AG04450 (cell line): Measurements from ENCODE around the gene GPRIN3. TPM values are rescaled to one million over a fixed set of nuclear protein-coding genes. Genes with fewer than 3 reads are reported as not detected.

Experiments
- CTCF ChIA-PET: fragments of 300-600, 350-600 bp; formaldehyde crosslinking; extraction: SDS; loops from one replicate; lab custom pipeline; 2022; ENCODE audit warnings: antibody characterized with exemption, inconsistent platforms; lab: Charles Lee
- POLR2A ChIA-PET: fragments of 350-600 bp; formaldehyde crosslinking; extraction: SDS; loops from one replicate; lab custom pipeline; 2021; ENCODE audit warnings: antibody characterized with exemption, inconsistent platforms; lab: Yijun Ruan, JAX
- DNase-seq: peaks from one replicate; pipeline ENCODE4 v3.0.0-alpha.2; 2011; ENCODE audit warnings: low read depth, low spot score
- H3K27ac ChIP-seq: one replicate; pipeline ENCODE4 v1.5.1; 2012; ENCODE audit warnings: low read depth, low read length, control low read depth
- H3K27me3 ChIP-seq: one replicate; pipeline ENCODE4 v1.6.0; 2012; ENCODE audit warnings: low read length; ENCODE audit not compliant: control insufficient read depth, insufficient read depth
- H3K4me3 ChIP-seq: 2 replicates; pipeline ENCODE4 v1.5.1; 2011; ENCODE audit warnings: mild to moderate bottlenecking, low read depth, low read length, control low read depth
- H3K9me3 ChIP-seq: 2 replicates; pipeline ENCODE4 v1.5.1; 2012; ENCODE audit warnings: low read length; ENCODE audit not compliant: control insufficient read depth, insufficient read depth
- polyA plus RNA-seq: library from polyadenylated mRNA; depleted of rRNA; stranded (reverse); fragments of >200 nt; gene quantifications from 2 replicates; pipeline ENCODE4 v1.2.3, GENCODE V29; 2011
- TF ChIP-seq, protein P1 (sequence below): IDR thresholded peaks from 2 replicates; pipeline ENCODE4 v1.5.1; 2011; ENCODE audit warnings: low read depth, low read length, control low read depth, inconsistent platforms

Gene GPRIN3
- polyA plus RNA-seq, 1 experiment = 0.01 TPM

DNA sequence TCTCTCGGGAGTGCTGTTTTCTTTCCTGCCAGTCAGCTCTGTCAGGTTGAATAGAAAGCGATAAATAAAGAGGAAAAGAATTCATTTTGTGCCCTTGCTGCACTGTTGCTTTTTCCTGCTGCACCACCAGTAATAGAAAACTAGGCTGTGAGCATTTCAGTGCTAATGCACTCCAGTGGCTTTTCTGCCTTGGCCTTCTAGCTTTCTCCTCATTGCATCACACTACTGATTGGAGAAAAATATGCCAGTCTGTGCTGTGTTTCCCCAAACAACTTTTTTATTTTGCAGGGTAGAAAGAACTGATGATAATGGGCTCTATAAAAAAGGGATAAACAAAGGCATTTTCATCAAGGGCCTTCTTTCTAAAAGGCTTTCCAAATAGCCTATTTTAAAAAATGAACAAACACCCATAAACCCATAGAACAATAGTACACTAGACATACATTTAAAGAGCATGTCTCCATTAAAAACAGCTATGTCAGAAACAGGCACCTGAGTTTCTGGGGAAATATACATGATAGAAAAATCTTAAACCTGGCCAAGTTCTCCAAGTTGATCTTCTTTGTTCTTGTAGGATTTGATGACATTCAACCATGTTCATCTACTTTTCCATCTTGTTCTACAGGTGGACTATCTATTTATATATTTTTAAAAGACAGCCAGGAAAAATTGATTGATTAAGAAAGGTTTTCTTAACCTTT, 86.3 kb downstream of the GPRIN3 start:
- H3K27ac ChIP-seq = no peak overlapping the region
- H3K27me3 ChIP-seq = no peaks in the 10 kb centered on the region
- no peak for DNase-seq
- ChIA-PET POLR2A (no interaction called here), CTCF (no interaction called here)
- H3K4me3 ChIP-seq = no peak overlapping the region
- TF ChIP-seq, protein P1, sequence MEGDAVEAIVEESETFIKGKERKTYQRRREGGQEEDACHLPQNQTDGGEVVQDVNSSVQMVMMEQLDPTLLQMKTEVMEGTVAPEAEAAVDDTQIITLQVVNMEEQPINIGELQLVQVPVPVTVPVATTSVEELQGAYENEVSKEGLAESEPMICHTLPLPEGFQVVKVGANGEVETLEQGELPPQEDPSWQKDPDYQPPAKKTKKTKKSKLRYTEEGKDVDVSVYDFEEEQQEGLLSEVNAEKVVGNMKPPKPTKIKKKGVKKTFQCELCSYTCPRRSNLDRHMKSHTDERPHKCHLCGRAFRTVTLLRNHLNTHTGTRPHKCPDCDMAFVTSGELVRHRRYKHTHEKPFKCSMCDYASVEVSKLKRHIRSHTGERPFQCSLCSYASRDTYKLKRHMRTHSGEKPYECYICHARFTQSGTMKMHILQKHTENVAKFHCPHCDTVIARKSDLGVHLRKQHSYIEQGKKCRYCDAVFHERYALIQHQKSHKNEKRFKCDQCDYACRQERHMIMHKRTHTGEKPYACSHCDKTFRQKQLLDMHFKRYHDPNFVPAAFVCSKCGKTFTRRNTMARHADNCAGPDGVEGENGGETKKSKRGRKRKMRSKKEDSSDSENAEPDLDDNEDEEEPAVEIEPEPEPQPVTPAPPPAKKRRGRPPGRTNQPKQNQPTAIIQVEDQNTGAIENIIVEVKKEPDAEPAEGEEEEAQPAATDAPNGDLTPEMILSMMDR = no peak
- H3K9me3 ChIP-seq = no peaks in the 10 kb centered on the region

DNA sequence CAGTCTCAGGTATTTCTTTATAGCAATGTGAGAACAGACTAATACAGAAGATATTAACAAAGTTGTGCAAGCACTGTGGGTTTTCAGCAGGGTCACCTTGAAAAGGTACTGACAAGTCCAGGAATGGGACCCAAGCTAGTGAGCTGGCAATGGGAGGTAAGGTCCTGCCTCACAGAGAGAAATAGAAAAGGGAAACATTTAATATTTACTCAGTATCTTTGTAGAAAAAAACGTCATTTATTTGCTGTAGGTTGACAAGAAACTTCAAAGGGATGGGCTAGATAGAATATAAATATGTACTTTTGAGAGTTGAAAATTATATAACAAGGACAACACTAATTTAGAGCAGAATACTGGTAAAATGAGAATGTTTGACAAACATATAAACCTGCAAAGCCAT, 89.0 kb downstream of the GPRIN3 start:
- CTCF ChIA-PET = no interaction called here
- POLR2A ChIA-PET = no interaction called here

DNA sequence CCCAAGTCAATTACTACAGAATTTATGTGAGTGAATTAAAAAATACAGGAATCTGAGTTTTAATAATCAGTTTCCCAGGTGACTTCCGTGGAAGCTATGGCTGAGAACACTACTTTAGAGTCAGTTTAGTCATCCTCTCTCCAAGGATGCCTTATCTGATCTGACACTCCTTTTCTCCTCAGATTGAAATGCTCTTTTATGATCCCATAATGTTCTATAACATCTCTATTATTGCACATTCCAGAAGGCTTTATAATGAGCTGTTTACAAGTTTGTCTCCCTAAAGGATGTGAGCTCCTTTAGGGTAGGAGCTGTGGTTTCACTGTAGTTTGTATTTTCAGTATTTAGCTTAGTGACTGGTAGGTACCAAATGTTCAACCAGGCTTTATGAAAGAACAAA, 90.0 kb downstream of the GPRIN3 start:
- H3K9me3 ChIP-seq = no peaks in the 10 kb centered on the region
- no peak overlapping the region for H3K27ac ChIP-seq
- ChIA-PET CTCF (interaction anchor here (1.4 kb wide), 1 partner anchor 8 kb away, joined by 7 read pairs; no protein-coding TSS in a partner anchor), POLR2A (no interaction called here)
- no peak overlapping the region for H3K4me3 ChIP-seq
- TF ChIP-seq, protein P1 = no peak
- no peak for DNase-seq
- H3K27me3 ChIP-seq = peaks cover 2% of the 10 kb centered on the region

More for the DNA sequence above, 89.0 kb downstream of the GPRIN3 start:
- H3K9me3 ChIP-seq = no peaks in the 10 kb centered on the region
- H3K4me3 ChIP-seq = no peak overlapping the region
- TF ChIP-seq, protein P1 = no peak
- DNase-seq = no peak
- H3K27ac ChIP-seq = no peak overlapping the region
- peaks cover 2% of the 10 kb centered on the region for H3K27me3 ChIP-seq

DNA sequence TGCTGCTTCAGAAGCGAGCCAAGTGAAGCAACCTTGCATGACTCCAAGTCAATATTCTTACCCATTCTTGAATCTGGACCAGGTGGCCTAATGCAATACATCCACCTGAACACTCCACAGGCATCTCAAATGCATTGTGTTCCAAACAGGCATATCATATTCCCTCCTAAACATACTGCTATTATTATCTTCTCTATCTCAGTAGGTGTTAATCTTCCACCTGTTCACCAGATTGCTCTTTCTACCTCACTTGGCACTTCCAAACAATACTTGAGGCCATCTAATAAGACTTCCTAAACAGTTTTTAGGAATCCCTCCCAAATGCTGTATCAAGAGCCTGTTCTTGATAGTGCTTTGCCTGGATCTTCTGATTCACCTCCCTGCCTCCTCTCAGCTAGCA, 90.7 kb downstream of the GPRIN3 start:
- Histone ChIP-seq H3K9me3 (no peaks in the 10 kb centered on the region), H3K27me3 (peaks cover 2% of the 10 kb centered on the region), H3K27ac (no peak overlapping the region), H3K4me3 (no peak overlapping the region)
- CTCF ChIA-PET = interaction anchor here (1.4 kb wide), 1 partner anchor 9 kb away, joined by 7 read pairs; no protein-coding TSS in a partner anchor
- DNase-seq = no peak
- TF ChIP-seq, protein P1 = no peak
- POLR2A ChIA-PET = no interaction called here

DNA sequence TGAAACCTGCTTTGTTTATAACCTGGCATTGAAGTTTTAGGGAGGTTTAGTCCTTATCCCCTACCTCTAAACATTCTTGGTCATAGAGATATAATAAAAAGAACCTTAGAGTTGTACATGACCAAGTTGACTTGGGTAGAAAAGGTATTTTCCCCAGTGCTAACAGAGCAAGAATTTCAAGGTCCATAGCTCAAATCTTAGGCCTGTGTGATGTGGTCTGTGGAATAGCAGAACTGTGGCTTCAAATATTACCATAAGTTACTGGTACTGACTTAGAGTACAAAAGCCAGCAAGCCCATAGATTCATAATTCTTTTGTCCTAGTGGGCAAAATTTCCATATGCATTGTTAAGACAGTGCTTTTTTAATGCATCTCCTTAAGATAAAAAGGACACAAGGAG, 91.2 kb downstream of the GPRIN3 start:
- no peak overlapping the region for H3K27ac ChIP-seq
- no peaks in the 10 kb centered on the region for H3K9me3 ChIP-seq
- peaks cover 2% of the 10 kb centered on the region for H3K27me3 ChIP-seq
- TF ChIP-seq, protein P1 = no peak
- DNase-seq = no peak
- CTCF ChIA-PET = interaction anchor here (1.4 kb wide), 1 partner anchor 10 kb away, joined by 6 read pairs; no protein-coding TSS in a partner anchor
- H3K4me3 ChIP-seq = no peak overlapping the region
- POLR2A ChIA-PET = no interaction called here
